Thymus (tissue), 11 donors: ENCODE results near the gene CPM. TPM values are rescaled to one million over a fixed set of nuclear protein-coding genes. Genes with fewer than 3 reads are reported as not detected.

Source experiments
- DNase-seq, 9 donors: peaks; one replicate each; pipeline ENCODE4 v3.0.0-alpha.2; 2013; ENCODE audit warnings: low spot score in 9 of 9, low read depth in 6 of 9, missing footprints in 1 of 9
- H3K27ac ChIP-seq, 2 donors: one replicate each; pipeline ENCODE4 v1.5.1; 2013; ENCODE audit warnings: control low read depth in 1 of 2, low read depth in 1 of 2, low read length in 1 of 2, mild to moderate bottlenecking in 1 of 2, moderate library complexity in 1 of 2
- H3K27me3 ChIP-seq, 2 donors: one replicate each; pipeline ENCODE4 v1.5.1; 2013; ENCODE audit warnings: low read length in 1 of 2; ENCODE audit not compliant: control insufficient read depth in 2 of 2, insufficient read depth in 1 of 2
- H3K36me3 ChIP-seq, 2 donors: one replicate each; pipeline ENCODE4 v1.5.1; 2013; ENCODE audit warnings: low read length in 1 of 2, mild to moderate bottlenecking in 1 of 2, moderate library complexity in 1 of 2; ENCODE audit not compliant: control insufficient read depth in 2 of 2, insufficient read depth in 2 of 2
- H3K4me1 ChIP-seq, 2 donors: one replicate each; pipeline ENCODE4 v1.5.1; 2013; ENCODE audit warnings: low read length in 2 of 2; ENCODE audit not compliant: control insufficient read depth in 2 of 2, insufficient read depth in 2 of 2
- H3K4me3 ChIP-seq, 2 donors: one replicate each; pipeline ENCODE4 v1.5.1; 2013; ENCODE audit warnings: low read length in 2 of 2, control low read depth in 1 of 2, mild to moderate bottlenecking in 1 of 2
- H3K9me3 ChIP-seq, 2 donors: one replicate each; pipeline ENCODE4 v1.5.1; 2013; ENCODE audit warnings: low read length in 1 of 2, mild to moderate bottlenecking in 1 of 2; ENCODE audit not compliant: control insufficient read depth in 2 of 2, insufficient read depth in 1 of 2
- WGBS: extraction: QIAGEN DNeasy Blood & Tissue Kit; methylation state at CpG from one replicate; pipeline ENCODE4 v1.1.7; 2013; 5-methylcytosine and 5-hydroxymethylcytosine counted together
- polyA plus RNA-seq: library from polyadenylated mRNA; stranded (reverse); fragments of 200-250 nt; gene quantifications from one replicate; pipeline ENCODE4 v1.2.3, GENCODE V29; 2013
- total RNA-seq: library from RNA; stranded (reverse); fragments of 120-200 nt; gene quantifications from one replicate; pipeline ENCODE4 v1.2.4, GENCODE V29; 2013
- donor health status: healthy.

CPM gene
- total and polyA plus RNA-seq, 2 donors = 2.7 to 11.4 TPM

GRCh38 chr12:68891141-68891540, 41.8 kb downstream of the CPM start:
- Histone ChIP-seq H3K4me1 (peaks cover 5 to 21% of the 10 kb centered on the region in 2 donors), H3K9me3 (no peaks in the 10 kb centered on the region), H3K27ac (no peak overlapping the region), H3K27me3 (no peaks in the 10 kb centered on the region), H3K4me3 (no peak overlapping the region), H3K36me3 (no peaks in the 10 kb centered on the region)
- no peak for DNase-seq
- WGBS = 97% methylated on average over 6 of the region's 6 CpGs

- WGBS = 95% methylated on average over 4 of the region's 4 CpGs
- Histone ChIP-seq H3K27ac (no peak overlapping the region), H3K4me1 (peaks cover 5 to 21% of the 10 kb centered on the region in 2 donors), H3K36me3 (no peaks in the 10 kb centered on the region), H3K27me3 (no peaks in the 10 kb centered on the region), H3K4me3 (no peak overlapping the region), H3K9me3 (no peaks in the 10 kb centered on the region)
- no peak for DNase-seq
These were observed 42.3 kb downstream of the CPM start for GRCh38 chr12:68890701-68891113.

GRCh38 chr12:68888243-68888642, 44.7 kb downstream of the CPM start:
- Histone ChIP-seq H3K27ac (no peak overlapping the region), H3K27me3 (no peaks in the 10 kb centered on the region), H3K9me3 (no peaks in the 10 kb centered on the region), H3K36me3 (no peaks in the 10 kb centered on the region), H3K4me3 (no peak overlapping the region), H3K4me1 (peaks cover 5 to 21% of the 10 kb centered on the region in 2 donors)
- no peak for DNase-seq

GRCh38 chr12:68887641-68888040, 45.3 kb downstream of the CPM start:
- Histone ChIP-seq H3K4me3 (no peak overlapping the region), H3K27ac (no peak overlapping the region)
- WGBS = 91% methylated on average over 1 of the region's 1 CpG

GRCh38 chr12:68886636-68887572, 46.1 kb downstream of the CPM start:
- H3K27me3 ChIP-seq = no peaks in the 10 kb centered on the region
- DNase-seq = no peak
- WGBS = 96% methylated on average over 5 of the region's 5 CpGs
- no peak overlapping the region for H3K27ac ChIP-seq
- H3K4me1 ChIP-seq = peaks cover under 1 to 16% of the 10 kb centered on the region in 2 donors
- H3K4me3 ChIP-seq = no peak overlapping the region
- H3K36me3 ChIP-seq = no peaks in the 10 kb centered on the region
- H3K9me3 ChIP-seq = no peaks in the 10 kb centered on the region

More at GRCh38 chr12:68887641-68888040, 45.3 kb downstream of the CPM start:
- DNase-seq = no peak
- H3K4me1 ChIP-seq = peaks cover 5 to 21% of the 10 kb centered on the region in 2 donors
- H3K27me3 ChIP-seq = no peaks in the 10 kb centered on the region
- no peaks in the 10 kb centered on the region for H3K9me3 ChIP-seq
- no peaks in the 10 kb centered on the region for H3K36me3 ChIP-seq

GRCh38 chr12:68885381-68885780, 47.6 kb downstream of the CPM start:
- Histone ChIP-seq H3K4me1 (peaks cover 0 to 5% of the 10 kb centered on the region in 2 donors), H3K4me3 (no peak overlapping the region), H3K27ac (no peak overlapping the region), H3K27me3 (no peaks in the 10 kb centered on the region), H3K36me3 (no peaks in the 10 kb centered on the region), H3K9me3 (no peaks in the 10 kb centered on the region)
- 97% methylated on average over 3 of the region's 3 CpGs for WGBS
- DNase-seq = no peak

- H3K27me3 ChIP-seq = no peaks in the 10 kb centered on the region
- H3K4me3 ChIP-seq = no peak overlapping the region
- no peak overlapping the region for H3K27ac ChIP-seq
- WGBS = 98% methylated on average over 5 of the region's 5 CpGs
- H3K36me3 ChIP-seq = no peaks in the 10 kb centered on the region
- no peaks in the 10 kb centered on the region for H3K9me3 ChIP-seq
- no peak for DNase-seq
- H3K4me1 ChIP-seq = no peaks in the 10 kb centered on the region
These were observed 48.7 kb downstream of the CPM start for GRCh38 chr12:68884251-68884650.

GRCh38 chr12:68883151-68883550, 49.8 kb downstream of the CPM start:
- DNase-seq = no peak
- no peak overlapping the region for H3K27ac ChIP-seq
- 92% methylated on average over 3 of the region's 3 CpGs for WGBS
- no peaks in the 10 kb centered on the region for H3K4me1 ChIP-seq
- no peaks in the 10 kb centered on the region for H3K27me3 ChIP-seq
- no peak overlapping the region for H3K4me3 ChIP-seq
- H3K36me3 ChIP-seq = no peaks in the 10 kb centered on the region
- peaks cover 0 to 3% of the 10 kb centered on the region in 2 donors for H3K9me3 ChIP-seq

- H3K27ac ChIP-seq = no peak overlapping the region
- H3K9me3 ChIP-seq = peaks cover 0 to 3% of the 10 kb centered on the region in 2 donors
- no peaks in the 10 kb centered on the region for H3K36me3 ChIP-seq
- no peak for DNase-seq
- no peaks in the 10 kb centered on the region for H3K4me1 ChIP-seq
- no peaks in the 10 kb centered on the region for H3K27me3 ChIP-seq
- WGBS = 97% methylated on average over 4 of the region's 4 CpGs
- no peak overlapping the region for H3K4me3 ChIP-seq
These were observed 50.6 kb downstream of the CPM start for GRCh38 chr12:68882251-68882964.
